GM21786 (cell line): ENCODE measurements around the gene HNF1B.

Experiments used
- ATAC-seq: cut with Tn5 transposase; IDR thresholded peaks from one replicate; pipeline ENCODE4 v1.9.1; 2021; ENCODE audit not compliant: unreplicated experiment

Gene HNF1B

DNA sequence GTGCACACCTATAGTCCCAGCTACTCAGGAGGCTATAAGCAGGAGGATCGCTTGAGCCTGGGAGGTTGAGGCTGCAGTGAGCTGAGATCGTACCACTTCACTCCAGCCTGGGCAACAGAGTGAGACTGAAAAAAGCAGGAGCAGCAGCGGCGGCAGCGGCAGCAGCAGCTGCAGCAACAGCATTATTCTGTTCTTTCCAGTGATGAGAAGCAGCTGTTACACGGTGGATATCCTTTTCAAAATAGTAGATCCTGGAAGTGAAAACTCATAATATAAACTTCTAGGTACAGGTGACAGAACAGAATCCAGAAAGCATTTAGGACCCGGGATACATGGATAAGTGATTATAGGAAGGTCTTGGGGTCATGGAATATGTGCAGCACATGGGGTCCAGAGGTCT is 17.8 kb upstream of the HNF1B start:
- ATAC-seq = no peak

DNA sequence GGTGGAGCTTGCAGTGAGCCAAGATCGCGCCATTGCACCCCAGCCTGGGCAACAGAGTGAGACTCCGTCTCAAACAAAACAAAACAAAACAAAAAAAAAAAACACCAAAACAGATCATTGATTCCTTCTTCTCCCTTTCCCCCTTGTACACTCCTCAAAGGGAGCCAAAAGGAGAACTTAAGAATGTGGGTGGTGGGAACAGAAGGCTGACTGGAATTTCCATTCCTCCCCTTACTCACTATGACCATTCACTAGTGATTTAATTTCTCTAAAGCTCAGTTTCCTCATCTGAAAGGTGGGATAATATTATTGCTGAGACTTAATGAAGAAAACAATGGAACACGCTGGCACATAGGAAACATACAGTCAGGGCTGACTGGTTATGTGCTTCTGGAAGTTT is 17.1 kb upstream of the HNF1B start:
- no peak for ATAC-seq

DNA sequence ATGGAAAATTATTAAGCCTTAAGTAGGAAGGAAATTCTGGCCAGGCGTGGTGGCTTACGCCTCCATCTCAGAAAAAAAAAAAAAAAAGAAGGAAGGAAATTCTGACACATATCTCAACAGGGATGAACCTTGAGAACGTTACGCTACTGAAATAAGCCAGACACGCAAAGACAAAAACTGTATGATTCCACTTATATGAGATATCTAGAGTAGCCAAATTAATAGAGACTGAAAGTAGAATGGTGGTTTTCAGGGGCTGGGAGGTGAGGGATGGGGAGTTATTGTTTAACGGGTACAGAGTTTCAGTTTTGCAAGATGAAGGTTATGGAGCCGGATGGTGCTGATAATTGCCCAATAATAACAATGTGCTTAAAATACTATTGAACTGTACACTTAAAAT is 16.2 kb upstream of the HNF1B start:
- no peak for ATAC-seq

DNA sequence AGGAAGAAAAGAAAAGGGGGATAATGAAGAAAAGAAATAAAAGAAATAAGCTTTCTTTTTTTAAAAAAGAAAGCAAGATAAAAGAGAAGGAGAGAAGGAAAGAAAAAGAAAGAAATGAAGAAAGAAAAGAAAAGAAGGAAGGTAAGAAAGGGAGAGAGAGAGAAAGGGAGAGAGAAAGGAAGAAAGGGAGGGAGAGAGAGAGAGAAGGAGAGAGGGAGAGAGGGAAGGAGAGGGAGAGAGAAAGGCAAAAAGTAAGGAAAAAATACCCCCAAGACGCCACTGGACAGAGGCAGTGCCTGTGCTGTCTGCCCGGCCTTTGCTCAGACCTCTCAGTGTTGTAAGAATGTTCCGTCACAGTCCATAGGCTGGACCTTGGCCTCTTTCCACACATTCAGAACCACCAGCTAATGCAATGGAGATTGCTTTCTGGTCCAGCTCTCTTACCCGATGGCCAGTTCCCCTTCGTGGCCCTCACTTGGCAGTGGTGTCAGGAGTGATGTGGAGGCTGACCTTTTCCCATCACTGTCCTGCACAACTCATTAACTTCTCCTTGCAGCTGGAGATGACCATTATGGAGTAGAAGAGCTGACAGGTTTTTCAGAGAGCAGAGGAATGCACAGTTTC is 14.3 kb upstream of the HNF1B start:
- no peak for ATAC-seq

DNA sequence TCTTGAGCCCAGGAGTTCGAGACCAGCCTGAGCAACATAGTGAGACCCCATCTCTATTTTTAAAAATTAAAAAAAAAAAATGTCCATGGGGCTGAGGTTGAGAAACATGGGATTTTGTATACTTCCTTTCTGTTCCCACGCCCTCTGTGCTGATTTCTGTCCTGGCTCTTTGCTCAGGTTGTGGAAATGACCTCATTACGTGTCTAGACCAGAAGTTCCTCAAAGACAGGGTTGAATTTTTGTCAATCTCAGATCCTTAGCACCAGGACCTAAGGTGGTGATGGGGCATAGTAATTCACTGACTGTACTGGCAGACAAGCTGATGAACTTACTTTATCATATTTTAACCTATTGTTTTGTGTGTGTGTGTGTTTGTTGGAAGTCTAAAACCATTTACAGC is 11.2 kb upstream of the HNF1B start:
- ATAC-seq = no peak

DNA sequence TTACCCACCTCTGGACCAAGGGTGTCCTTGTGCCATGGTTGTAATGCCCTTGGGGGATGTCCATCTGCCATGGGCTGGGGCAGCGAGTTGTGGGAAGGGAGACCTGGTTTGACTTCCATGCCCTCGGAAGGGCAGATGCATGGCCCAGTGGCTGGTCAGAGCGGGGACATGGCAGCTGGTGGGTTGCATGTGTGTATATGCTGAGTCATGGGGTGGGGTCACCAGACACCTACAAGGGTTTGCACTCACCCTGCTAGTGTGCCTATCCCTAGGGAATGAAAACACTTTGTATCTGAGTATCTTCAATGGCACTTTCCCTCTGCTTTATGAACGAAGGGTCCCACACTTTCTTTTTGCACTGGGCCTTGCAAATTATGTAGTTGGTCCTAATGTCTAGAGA is 10.6 kb upstream of the HNF1B start:
- no peak for ATAC-seq

DNA sequence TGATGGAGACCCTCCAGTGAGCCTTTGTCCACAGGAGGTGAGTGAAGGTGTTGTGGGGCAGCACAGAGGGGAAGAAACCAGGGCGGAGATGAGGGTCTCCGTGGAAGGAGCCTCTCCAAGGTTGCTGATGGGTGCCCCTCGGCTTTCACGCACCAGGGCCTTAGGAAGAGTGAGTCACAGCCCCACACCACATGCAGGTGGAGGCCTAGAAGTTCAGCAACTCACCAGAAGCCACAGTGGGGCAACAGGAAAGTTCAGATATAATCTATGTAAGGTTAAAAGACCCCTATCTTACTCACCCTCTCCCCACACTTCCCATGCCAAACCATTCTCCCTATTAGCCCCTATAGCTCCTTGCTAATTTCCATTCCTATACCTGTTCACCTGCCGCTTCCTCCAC is 9.5 kb upstream of the HNF1B start:
- no peak for ATAC-seq

DNA sequence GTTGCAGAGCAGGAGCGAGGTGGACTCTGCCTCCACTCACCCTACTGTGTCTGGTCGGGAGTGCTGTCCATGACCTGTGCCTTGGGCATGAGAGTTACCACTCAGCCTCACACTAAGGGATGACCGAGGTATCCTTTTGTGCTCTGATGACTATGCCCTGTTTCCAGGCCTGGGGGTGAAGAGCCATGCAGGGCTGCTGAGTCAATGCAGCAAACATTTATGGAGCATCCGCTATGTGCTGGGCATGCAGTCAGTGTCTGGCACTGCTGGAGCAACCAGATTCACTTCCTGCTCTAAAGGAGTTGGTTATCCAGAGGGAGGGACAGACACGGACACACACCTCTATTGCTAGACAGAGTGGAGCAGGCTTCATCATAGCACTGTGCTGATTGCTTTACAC is 7.6 kb upstream of the HNF1B start:
- no peak for ATAC-seq

DNA sequence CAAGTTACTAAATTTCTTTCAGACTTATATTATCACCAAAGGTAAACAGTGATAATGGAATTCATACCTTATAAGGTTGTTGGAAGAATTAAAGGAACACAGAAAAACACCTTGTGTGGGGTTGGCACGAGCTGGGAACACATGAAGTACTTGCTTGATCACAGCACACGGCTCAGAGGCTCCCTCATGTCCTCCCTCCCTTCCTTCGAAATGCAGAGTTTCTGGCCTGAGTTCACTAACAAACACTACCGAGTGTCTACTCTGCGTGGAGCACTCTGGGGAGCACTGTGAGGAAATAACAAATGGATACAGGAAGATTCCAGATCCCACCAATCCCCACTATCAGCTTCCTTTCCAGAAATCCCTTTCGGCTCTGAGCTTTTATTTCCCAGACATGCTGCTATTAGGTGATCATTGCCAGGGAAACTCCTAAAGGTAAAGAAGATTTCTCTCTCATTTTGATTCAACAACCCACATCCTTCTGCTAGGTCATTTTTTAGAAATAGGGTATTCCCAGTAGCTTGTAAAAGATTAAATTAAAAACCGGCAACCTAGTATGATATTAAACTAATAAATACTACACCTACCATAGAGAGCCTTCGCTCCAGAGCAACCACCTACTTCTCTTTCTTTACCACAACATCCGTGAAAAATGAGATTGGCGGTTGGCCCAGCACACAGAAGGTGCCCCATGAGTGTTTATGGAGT is 6.1 kb upstream of the HNF1B start:
- no peak for ATAC-seq

DNA sequence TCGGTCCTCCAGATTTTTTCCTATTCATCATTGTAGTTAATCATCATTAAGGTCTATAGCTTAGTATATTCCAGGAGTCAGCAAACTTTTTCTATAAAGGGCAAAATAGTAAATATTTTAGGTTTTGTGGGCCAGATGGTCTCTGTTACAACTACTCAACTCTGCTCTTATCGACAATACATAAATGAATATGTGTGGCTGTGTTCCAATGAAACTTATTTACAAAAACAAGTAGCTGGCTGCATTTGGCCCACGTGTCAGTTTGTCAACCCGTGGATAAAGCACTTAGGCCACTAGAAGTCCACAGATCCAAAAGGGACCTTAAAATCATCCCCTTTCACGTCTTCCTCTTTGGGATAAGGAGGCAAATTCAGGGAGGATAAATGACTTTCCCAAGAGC is 5.4 kb upstream of the HNF1B start:
- ATAC-seq = no peak

DNA sequence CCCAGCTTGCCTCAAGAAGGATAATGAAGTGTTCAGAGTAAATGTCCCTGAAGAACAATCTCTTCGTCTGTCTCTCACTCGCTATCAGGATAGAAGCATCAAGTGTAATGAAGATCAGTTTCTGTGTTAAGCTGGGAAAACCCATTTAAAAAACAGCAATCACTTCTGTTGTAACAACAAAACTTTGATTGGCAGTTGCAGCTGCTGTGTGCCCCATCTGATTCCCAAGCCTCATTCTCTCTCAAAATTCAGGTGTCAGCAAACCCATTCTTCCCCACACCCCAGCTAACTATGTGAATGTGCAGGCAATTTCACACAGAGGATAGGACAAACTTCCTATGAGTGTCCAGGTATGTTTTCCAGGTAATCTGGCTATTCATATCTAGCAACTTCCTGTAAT is 2.4 kb upstream of the HNF1B start:
- ATAC-seq = no peak

DNA sequence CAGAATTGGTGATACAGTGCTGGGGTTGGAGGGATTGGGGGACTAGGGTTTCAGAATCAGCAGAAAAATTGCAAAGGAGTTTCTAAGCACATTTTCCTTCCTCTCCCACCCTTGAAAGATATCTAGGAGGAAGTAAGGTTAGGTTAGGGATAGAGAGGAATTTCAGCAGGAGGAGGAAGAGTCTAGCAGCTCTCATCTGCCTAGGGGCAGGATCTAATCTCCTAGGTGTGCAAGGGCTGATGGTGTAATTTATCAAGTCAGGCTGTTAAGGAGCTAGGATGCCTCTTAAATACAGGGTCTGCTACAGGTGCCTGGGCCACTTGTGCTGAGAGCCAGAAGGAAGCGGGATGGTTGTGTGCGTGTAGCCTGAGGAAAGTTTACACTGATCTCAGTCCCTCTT is 1.8 kb upstream of the HNF1B start:
- ATAC-seq = no peak

DNA sequence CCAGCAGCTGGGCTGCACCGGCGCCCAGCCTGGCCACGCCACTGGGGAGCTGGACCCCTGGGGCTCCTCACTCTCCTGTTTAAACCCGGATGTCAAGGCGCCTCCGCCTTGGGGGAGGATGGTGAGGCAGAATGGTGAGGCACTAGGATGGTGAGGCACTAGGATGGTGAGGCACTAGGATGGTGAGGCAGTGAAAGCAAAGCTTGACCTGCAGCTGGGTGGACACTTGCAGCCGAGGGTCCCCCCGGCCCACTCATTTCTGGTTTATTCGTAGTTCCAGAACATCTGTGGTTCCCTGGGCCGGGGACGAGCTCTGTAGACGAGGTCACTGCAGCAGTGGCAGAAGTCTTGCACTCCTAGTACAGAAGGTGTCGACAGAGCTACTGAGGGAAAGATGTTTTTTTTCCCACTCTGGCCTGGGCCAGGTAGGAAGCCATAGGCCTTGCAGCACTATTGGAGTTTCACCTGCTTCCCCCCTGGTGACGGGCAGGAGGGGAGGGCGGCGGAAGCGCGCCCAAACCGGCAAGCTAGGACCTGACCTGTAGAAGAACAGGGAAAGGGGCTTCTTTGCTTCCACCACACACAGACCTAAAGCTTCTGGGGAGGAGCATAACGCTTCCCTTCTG is 1.1 kb upstream of the HNF1B start:
- no peak for ATAC-seq

DNA sequence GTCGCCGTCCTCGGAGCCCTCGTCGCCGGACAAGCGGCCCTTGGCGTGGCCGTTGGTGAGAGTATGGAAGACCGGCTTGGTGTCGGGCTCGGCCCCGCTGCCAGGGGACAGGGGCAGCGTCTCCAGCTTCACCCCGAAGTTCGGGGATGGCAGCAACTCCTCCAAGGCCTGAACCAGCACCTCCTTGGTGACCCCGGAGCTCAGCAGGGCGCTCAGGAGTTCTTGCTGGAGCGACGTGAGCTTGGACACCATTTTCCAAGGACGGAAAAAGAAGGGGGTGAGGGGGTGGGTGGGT is 279 bp downstream of the HNF1B start:
- no peak for ATAC-seq

DNA sequence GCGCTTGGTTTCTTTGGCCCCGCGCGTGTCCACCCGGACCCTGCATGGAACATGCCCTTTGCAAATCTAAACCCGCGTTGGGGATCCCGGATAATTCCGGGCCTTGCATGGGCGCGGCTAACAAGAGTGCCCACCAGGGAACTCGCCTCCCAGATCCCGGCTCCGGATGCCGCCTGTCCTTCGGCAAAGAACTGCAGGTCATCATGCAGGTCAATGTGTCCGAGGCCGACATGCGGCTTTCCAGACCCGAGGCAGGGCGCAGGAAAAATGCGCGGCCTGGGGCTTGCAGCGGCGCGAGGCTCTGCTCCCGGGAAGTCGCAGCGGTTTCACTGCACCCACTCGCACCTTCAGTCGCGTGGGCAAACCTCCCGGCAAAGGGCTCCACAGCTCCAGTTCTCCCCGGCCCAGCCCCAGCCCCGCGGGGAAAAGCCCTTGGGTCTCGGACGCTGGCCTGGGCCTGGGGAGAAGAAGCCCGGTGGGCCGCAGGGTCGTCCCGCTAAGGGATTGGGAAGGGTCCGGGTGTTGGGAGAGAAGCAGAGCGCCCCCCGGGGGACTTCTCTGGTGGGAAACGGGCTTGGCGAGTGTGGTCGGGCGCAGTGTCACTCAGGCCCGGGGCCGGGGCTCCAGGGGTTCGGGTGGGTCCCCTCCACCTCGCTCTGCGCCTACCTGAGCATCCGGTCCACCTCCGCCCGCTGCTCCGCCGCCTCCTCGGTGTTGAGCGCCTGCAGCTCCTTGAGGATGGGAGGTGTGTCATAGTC is 805 bp downstream of the HNF1B start:
- ATAC-seq = no peak

DNA sequence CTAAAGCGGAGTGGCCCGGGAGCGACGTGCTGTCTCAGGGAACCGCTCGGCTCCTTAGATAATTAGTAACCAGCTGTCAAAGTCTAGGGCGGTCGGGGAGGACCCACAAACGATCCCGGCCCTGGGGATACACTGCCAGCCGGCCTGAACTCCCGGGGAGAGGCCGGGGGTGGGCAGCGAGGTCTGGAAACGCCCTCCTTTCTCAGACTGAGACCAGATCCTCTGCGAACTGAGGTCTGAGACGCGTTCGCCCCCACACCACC is 1.3 kb downstream of the HNF1B start:
- no peak for ATAC-seq

DNA sequence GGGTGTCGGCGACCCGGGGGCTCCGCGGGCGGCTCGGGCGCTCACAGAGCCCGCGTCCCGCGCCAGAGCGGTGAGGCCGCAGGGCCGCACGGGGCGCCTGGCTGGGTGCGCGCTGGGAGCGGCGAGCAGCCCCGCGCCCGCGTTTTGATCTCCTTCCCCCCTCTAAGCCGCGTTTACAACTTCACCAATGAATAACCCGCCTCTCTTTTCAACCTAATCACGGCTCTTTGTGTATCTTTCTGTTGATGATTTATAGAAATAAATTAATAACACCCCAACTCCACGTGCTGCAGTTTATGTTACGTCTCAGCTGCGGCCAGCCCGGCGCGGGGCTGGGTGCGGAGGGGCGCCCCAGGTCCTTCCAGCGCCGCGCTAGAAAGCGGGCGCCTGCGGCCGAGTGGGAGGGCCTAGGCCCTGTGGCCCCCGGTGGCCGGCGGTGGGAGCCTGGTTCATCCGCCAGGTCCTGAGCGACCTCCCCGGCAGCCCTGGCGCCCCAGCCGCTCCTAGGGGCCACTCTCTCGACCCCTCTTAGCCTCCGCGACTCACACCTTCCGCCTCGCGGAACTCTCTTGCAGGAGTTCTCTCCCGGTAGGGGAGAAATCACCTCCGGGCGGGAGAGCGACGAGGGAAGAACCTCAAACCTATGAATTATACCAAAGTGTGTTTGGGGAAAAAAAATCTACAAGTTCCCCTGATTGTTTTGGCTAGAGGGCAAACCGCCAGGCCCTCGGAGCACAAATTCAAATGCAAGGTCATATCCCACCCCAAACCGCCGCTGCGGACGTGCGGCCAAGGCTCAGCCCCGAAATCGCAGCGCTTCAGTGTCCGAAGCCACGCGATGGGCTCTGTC is 1.9 kb downstream of the HNF1B start:
- no peak for ATAC-seq

DNA sequence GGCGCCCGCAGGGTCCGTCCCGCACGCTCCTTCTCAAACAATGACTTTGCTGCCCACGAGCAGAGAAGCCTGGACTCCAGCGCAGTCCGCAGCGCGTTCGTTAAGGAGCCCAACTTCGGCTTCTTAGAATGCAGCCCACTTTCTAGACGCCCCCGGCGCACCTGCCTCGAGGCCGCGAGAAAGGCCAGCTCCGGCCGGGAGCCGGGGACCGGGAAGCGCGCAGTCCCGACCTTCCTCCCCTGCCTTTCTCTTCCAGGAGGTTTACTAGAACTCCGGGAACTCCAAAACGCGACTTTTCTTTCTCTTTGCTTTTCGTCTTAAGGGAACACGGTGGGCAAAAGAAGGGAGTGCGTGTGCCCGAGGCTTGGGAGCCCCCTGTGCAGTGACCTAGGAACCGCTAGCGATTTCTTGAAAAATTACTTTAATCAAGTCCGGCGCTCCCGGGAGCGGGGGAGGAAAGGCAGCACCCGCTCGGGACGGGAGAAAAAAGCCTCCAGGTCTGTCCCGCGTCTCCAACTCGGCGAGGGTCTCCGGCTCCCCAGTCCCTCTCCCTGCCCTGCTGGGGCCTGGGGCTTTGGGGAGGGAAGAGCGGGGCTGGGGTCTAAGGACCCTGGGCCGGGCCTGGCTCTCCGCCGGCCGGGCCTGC is 2.6 kb downstream of the HNF1B start:
- no peak for ATAC-seq

DNA sequence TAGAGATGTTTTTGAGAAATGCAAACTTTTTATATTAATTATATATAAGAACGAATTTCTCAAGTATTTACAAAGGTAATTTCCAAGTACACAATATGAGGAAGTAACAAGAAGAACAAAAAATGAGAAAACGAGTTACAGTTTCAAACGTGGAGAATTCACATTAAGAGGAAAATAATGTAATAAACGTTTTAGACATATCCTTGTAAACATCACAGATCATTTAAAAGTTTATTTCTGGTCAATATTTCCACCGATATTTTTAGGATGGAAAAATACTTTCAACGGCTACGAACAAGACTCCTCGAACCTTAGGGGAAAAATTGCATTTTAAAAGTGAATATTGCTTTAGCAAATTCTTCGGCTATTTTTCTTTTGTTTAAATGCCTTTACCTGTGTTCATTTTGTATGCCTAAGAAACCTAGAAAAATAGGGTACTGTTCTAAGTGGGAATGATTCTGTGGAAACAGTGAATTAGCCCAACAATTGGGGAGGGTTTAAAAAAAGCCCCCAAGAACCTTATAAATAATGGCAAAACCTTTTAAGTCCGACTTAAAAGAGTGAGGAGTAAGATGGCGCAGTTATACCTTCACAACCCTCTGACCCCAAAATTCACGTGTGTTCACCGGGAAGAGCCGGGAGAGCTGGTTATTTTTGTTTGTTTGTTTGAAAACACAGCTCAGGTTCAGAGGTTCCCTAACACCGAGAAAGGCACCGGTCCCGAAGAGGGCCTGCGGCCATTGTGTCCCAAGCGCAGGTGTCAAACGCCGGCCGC is 3.3 kb downstream of the HNF1B start:
- no peak for ATAC-seq

DNA sequence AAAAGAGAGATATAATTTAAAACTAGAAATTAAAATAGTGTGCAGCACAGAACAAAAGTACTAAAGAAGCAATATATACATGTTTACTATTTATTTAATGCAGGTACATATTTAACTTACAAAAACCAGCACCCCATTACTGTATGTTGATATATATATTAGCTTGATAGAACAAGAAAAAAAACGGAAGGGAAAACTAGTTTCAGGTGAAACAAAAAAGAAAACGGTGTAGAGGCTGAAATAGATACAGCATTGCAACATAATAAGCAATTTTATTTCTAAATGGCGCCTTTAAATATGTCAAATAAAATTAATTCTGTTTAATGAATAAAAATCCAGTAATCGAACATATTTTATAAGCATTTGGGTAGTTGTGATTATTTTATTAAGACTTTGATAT is 3.9 kb downstream of the HNF1B start:
- ATAC-seq = no peak
